Activated T-cell treated with anti-CD3 and anti-CD28 coated beads, Interleukin-2, amount 50 U/mL, for 1 hour (primary cell): Measurements from ENCODE around the gene VPS35L.
A peak's percentile ranks its signal among the peaks of the same experiment; 100 is the strongest.
"Not testable (repeated sequence)": the region's sequence is repeated elsewhere in the genome, so short reads cannot be mapped to it uniquely, and the experiment has no call there.

Source experiments
- DNase-seq: peaks from one replicate; pipeline ENCODE4 v3.0.0-alpha.2; 2020

The VPS35L gene

DNA sequence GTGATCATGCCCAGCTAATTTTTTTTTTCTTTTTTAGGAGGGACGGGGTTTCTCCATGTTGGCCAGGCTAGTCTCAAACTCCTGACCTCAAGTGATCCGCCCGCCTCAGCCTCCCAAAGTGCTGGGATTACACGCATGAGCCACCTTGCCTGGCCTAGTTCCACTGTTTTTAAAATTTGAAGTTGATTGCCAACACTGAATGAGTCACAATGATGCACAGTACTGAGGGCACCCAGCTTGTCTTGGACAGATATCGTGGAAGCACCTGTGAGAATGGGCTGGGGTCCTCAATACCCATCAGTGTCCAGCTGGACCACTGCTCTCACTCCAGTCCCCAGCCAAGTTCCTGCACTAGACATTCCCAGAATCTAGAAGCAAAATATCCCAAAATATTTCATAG lies 160.1 kb downstream of the VPS35L start:
- no peak for DNase-seq

GRCh38 chr16:19716183-19716582 lies 160.7 kb downstream of the VPS35L start:
- DNase-seq: no peak

GRCh38 chr16:19716728-19717127 lies 161.2 kb downstream of the VPS35L start:
- not testable (repeated sequence) for DNase-seq

- no peak for DNase-seq
These were observed 161.8 kb downstream of the VPS35L start for GRCh38 chr16:19717314-19717713.

DNA sequence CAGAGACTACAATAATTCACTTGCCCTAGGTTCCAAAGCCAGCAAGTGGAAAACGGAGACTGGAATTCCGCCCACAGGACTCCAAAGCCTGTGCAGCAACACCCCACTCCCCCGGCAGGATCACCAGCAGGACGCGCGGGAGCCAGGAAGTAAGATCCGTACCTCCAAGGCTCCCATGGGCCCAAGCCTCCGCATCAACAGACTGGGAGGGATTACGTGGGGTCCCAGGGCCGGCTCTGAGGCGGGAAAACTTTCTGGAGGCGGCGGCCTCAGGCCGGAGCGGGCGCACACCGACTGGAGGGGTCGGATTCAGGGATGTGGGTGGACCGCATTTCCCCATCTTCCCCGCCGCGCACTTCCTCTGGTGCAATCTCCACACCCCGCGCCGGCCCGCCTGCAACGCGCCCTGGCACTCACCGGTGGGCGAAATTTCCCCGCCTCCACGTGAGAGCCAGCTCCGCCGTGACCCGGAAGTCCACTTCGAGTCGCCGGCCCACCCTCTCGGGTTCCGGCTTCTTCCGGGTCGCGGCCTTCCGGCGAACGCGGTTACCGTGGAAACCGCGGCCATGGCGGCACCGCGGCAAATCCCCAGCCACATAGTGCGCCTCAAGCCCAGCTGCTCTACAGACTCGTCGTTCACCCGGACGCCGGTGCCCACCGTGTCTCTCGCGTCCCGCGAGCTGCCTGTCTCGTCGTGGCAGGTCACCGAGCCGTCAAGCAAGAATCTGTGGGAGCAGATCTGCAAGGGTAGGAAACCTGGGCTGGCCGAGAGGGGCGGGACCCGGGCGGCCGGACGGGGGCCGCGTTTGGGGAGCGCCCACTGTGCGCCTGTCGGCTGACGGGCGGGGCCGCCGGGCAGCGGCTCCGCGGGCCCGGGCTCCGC lies 162.5 kb downstream of the VPS35L start, which contains the start of the genes IQCK and KNOP1:
Gene IQCK (plus strand): TSS at position 531 of the 883 bp plus-strand sequence. CDS start 36 bp downstream, at position 567.
Gene KNOP1 (minus strand): TSS at position 487 of the 883 bp plus-strand sequence. CDS start 3,192 bp downstream, outside the sequence.
- DNase-seq: peak; percentile 86

GRCh38 chr16:19718624-19718965 lies 163.1 kb downstream of the VPS35L start:
- DNase-seq: no peak

- DNase-seq: no peak
These were observed 166.9 kb downstream of the VPS35L start for GRCh38 chr16:19722269-19722952.

DNA sequence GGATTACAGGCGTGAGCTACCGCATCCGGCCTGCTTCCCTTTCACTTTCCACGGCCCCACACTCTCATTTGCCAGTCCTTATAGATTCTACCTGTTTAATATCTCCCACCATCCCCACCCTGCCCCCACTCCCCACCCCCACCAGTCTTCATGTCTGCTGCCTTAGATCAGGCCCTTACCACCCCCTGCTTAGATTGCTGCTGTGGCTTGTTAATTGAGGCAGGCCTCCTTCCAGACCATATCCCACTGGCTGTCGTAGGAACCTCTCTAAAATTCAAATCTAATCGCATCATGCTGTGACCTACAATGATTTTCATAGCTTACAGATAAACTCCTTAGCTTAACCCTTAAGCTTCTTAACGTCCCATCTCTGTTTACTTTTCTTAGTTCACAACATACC lies 167.5 kb downstream of the VPS35L start:
- DNase-seq: no peak

- DNase-seq: no peak
These were observed 173.1 kb downstream of the VPS35L start for GRCh38 chr16:19728636-19728965.

DNA sequence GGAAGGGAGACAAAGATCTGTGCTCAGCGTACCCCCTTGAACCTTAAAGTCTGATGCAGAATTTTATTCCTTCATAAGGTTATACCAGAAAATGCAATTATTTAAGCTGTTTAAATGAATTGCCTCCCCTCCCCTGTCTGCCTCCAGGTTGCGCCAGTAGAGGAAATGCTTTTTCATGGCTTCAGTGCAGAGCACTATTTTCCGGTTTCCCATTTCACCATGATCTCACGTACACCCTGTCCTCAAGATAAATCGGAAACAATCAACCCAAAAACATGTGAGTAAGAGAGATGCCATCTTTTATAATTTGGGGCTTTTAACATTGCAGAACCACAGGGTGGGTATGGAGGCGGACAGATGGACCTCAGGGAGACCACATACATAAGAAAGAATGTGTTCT lies 178.0 kb downstream of the VPS35L start:
- DNase-seq: no peak

- no peak for DNase-seq
These were observed 179.8 kb downstream of the VPS35L start for GRCh38 chr16:19735074-19735867.

GRCh38 chr16:19737306-19738038 lies 182.0 kb downstream of the VPS35L start:
- DNase-seq: no peak

DNA sequence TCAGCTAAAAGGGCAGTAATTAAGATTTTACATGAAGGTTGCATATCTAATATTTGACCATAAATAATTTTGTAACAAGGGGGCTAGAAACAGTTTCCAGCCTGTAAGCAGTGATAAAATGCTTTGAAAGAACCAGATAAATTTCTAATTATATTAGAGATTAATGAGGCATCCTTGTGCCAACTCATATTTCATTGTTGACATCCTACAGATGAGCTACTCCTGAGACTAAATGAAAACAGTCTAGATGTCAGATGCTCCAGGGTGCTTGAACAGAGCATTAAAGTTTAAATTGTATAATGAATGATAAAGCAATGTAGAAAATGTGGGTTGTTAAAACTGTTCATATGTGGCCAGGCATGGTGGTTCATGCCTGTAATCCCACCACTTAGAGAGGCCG lies 185.9 kb downstream of the VPS35L start:
- no peak for DNase-seq

DNA sequence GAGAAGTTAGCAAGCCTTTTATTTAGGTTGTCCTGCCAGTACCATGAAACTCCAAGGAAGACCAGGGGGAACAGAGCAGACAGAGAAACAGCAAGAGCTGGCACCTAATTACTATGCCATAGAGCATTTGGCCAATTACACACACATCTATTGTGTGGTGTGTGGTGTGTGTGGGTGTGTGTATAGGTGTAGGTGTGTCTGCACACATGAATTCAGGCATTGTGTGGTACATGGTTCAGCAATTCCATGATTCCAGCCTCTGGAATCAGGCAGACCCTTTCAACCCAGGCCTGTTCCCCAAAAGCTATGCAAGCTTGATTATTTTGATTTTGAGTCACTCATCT lies 188.3 kb downstream of the VPS35L start:
- no peak for DNase-seq

GRCh38 chr16:19744670-19745069 lies 189.2 kb downstream of the VPS35L start:
- DNase-seq: no peak

GRCh38 chr16:19745286-19746010 lies 189.9 kb downstream of the VPS35L start:
- DNase-seq: no peak

DNA sequence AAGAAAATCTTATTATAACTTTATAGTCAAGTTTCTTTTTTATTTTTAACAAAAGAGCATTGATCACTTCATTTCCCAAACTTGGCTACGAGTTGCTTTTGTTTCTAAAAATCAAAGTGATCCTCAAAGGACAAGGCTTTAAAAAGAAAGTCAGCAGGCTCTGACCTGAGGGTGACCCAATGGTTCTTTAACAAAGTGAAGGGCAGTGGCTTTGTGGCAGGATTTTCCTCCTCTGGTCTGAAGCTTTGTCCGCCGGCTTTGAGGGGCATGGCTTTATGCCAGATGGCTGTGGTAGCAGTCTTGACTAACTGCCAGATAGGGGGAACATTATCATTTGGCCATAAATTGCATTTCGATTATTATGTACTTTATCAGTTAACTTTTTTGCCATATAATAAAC lies 191.1 kb downstream of the VPS35L start:
- no peak for DNase-seq

- no peak for DNase-seq
These were observed 193.1 kb downstream of the VPS35L start for GRCh38 chr16:19748389-19749168.

DNA sequence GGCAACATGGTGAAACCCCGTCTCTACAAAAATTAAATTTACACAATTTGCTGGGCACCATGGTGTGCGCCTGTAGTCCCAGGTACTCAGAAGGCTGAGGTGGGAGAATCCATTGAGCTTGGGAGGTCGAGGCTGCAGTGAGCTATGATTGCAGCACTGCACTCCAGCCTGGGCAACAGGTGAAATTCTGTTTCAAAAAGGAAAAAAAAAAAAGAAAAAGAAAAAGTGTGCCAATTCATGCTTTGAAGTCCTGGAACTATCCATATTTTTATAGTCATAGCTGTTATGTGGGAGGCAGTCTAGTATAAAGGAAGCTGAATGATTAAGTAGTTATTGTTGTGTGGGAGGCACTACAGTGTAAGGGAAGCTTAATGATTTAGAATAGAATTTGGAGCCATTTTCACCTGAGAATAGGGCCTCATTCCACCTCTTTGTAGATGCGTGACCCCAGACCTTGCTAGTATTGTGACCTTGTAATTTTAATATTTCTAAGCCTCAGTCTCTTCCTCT lies 194.1 kb downstream of the VPS35L start:
- no peak for DNase-seq
